ENCODE data around the gene ZNF714.
"Not testable (repeated sequence)": the region's sequence is repeated elsewhere in the genome, so short reads cannot be mapped to it uniquely, and the experiment has no call there.

The ZNF714 gene

GRCh38 chr19:21127001-21127400, 45.0 kb downstream of the ZNF714 start:
- Histone ChIP-seq H4K20me1 (no peaks in the 10 kb centered on the region), H3K36me3 (peaks cover 6 to 14% (median 10%) of the 10 kb centered on the region in 11 experiments; a peak in 21 of 22 replicates), H3K27ac (no peak overlapping the region), H3K4me3 (no peak overlapping the region), H3K4me2 (no peak overlapping the region), H3K4me1 (no peaks in the 10 kb centered on the region), H3K9me3 (replicated peaks in 1 of 11) (peaks cover 11 to 35% (median 26%) of the 10 kb centered on the region in 11 experiments; a peak in 20 of 22 replicates), H3K27me3 (no peaks in the 10 kb centered on the region), H3K9ac (no peak overlapping the region)
- TF ChIP-seq Cebpa-rat (IDR thresholded peaks at IDR 0.05): no peak

- no peak for TF ChIP-seq Cebpa-rat (IDR thresholded peaks at IDR 0.05)
- no peaks in the 10 kb centered on the region for H4K20me1 ChIP-seq
- H3K4me3 ChIP-seq: no peak overlapping the region
- H3K27me3 ChIP-seq: no peaks in the 10 kb centered on the region
- H3K27ac ChIP-seq: no peak overlapping the region
- H3K36me3 ChIP-seq: peaks cover 0 to 5% (median 1%) of the 10 kb centered on the region in 11 experiments; a peak in 12 of 22 replicates
- H3K4me1 ChIP-seq: no peaks in the 10 kb centered on the region
- H3K9me3 ChIP-seq (replicated peaks in 1 of 11): peaks cover 7 to 28% (median 18%) of the 10 kb centered on the region in 11 experiments; a peak in 19 of 22 replicates
- H3K9ac ChIP-seq: no peak overlapping the region
- H3K4me2 ChIP-seq: no peak overlapping the region
Observed at GRCh38 chr19:21127898-21128297, 45.9 kb downstream of the ZNF714 start.

- Histone ChIP-seq H3K27ac (no peak overlapping the region), H3K9me3 (replicated peaks in 1 of 11) (peaks cover 5 to 26% (median 17%) of the 10 kb centered on the region in 11 experiments; a peak in 17 of 22 replicates), H3K27me3 (no peaks in the 10 kb centered on the region), H3K9ac (no peak overlapping the region), H3K4me1 (no peaks in the 10 kb centered on the region), H3K36me3 (no peaks in the 10 kb centered on the region; a peak in 1 of 22 replicates), H3K4me3 (no peak overlapping the region), H4K20me1 (no peaks in the 10 kb centered on the region), H3K4me2 (no peak overlapping the region)
- TF ChIP-seq Cebpa-rat (IDR thresholded peaks at IDR 0.05): no peak
Observed at GRCh38 chr19:21128901-21129698, 47.1 kb downstream of the ZNF714 start.

- Histone ChIP-seq H3K4me2 (no peak overlapping the region), H3K4me1 (no peaks in the 10 kb centered on the region), H3K4me3 (no peak overlapping the region), H3K27ac (no peak overlapping the region), H3K36me3 (no peaks in the 10 kb centered on the region), H3K9me3 (replicated peaks in 1 of 11) (peaks cover 2 to 26% (median 17%) of the 10 kb centered on the region in 11 experiments; a peak in 16 of 22 replicates), H3K27me3 (no peaks in the 10 kb centered on the region), H3K9ac (no peak overlapping the region), H4K20me1 (no peaks in the 10 kb centered on the region)
- TF ChIP-seq Cebpa-rat (IDR thresholded peaks at IDR 0.05): no peak
Observed at GRCh38 chr19:21130097-21130775, 48.2 kb downstream of the ZNF714 start.

GRCh38 chr19:21133633-21134032, 51.6 kb downstream of the ZNF714 start:
- Histone ChIP-seq H3K4me3 (no peak overlapping the region), H3K9me3 (replicated peaks in 1 of 11) (peaks cover 0 to 31% (median 16%) of the 10 kb centered on the region in 11 experiments; a peak in 15 of 22 replicates), H3K4me2 (no peak overlapping the region), H3K36me3 (no peaks in the 10 kb centered on the region), H3K27me3 (no peaks in the 10 kb centered on the region), H4K20me1 (no peaks in the 10 kb centered on the region), H3K9ac (no peak overlapping the region), H3K27ac (no peak overlapping the region), H3K4me1 (no peaks in the 10 kb centered on the region)
- TF ChIP-seq Cebpa-rat (IDR thresholded peaks at IDR 0.05): no peak

- Histone ChIP-seq H3K36me3 (no peaks in the 10 kb centered on the region), H3K9ac (no peak overlapping the region), H3K27ac (no peak overlapping the region), H3K27me3 (no peaks in the 10 kb centered on the region), H3K9me3 (replicated peaks in 1 of 11) (peaks cover 0 to 27% (median 15%) of the 10 kb centered on the region in 11 experiments; a peak in 15 of 22 replicates), H3K4me1 (no peaks in the 10 kb centered on the region), H3K4me2 (no peak overlapping the region), H3K4me3 (no peak overlapping the region), H4K20me1 (no peaks in the 10 kb centered on the region)
- no peak for TF ChIP-seq Cebpa-rat (IDR thresholded peaks at IDR 0.05)
Observed at GRCh38 chr19:21134934-21135366, 52.9 kb downstream of the ZNF714 start.

GRCh38 chr19:21135433-21135832, 53.4 kb downstream of the ZNF714 start:
- Histone ChIP-seq H3K9ac (no peak overlapping the region), H3K27ac (no peak overlapping the region), H3K4me2 (no peak overlapping the region), H3K9me3 (replicated peaks in 1 of 11) (peaks cover 0 to 22% (median 10%) of the 10 kb centered on the region in 11 experiments; a peak in 14 of 22 replicates), H3K27me3 (no peaks in the 10 kb centered on the region), H3K4me3 (no peak overlapping the region), H4K20me1 (no peaks in the 10 kb centered on the region), H3K4me1 (no peaks in the 10 kb centered on the region), H3K36me3 (no peaks in the 10 kb centered on the region)
- TF ChIP-seq Cebpa-rat (IDR thresholded peaks at IDR 0.05): no peak

GRCh38 chr19:21138130-21138529, 56.1 kb downstream of the ZNF714 start:
- H3K36me3 ChIP-seq: peaks cover 0 to 2% (median under 1%) of the 10 kb centered on the region in 11 experiments; a peak in 15 of 22 replicates
- H3K4me3 ChIP-seq: no peak overlapping the region
- peaks cover 0 to 17% (median 6%) of the 10 kb centered on the region in 11 experiments; a peak in 15 of 22 replicates for H3K9me3 ChIP-seq (replicated peaks in 1 of 11)
- H3K4me1 ChIP-seq: peaks cover 0 to 12% (median 5%) of the 10 kb centered on the region in 10 experiments; a peak in 12 of 20 replicates
- TF ChIP-seq Cebpa-rat (IDR thresholded peaks at IDR 0.05): no peak
- peaks cover 0 to 5% (median 0%) of the 10 kb centered on the region in 11 experiments; a peak in 1 of 22 replicates for H4K20me1 ChIP-seq
- no peak overlapping the region for H3K27ac ChIP-seq
- H3K9ac ChIP-seq: no peak overlapping the region
- no peak overlapping the region for H3K4me2 ChIP-seq
- H3K27me3 ChIP-seq: no peaks in the 10 kb centered on the region

- H3K9ac ChIP-seq, H4K20me1 ChIP-seq, H3K4me3 ChIP-seq, H3K27ac ChIP-seq, H3K27me3 ChIP-seq: not testable (repeated sequence)
- Histone ChIP-seq H3K9me3 (replicated peaks in 1 of 11) (peaks cover 27 to 35% (median 30%) of the 10 kb centered on the region in 11 experiments), H3K36me3 (peaks cover 28 to 31% (median 29%) of the 10 kb centered on the region in 11 experiments), H3K4me2 (0 out of 22 replicates have a peak overlapping the region, but pooled peaks of 2 of the 11 experiments have one; percentile 0 to 10), H3K4me1 (peaks cover 0 to 15% (median 10%) of the 10 kb centered on the region in 10 experiments; a peak in 12 of 20 replicates)
Observed at GRCh38 chr19:21141006-21141405, 59.0 kb downstream of the ZNF714 start.

Data from BLaER1 treated with 17β-estradiol and CSF1 and Interleukin-3, amounts not matched to agents 10 nM and 100 nM (cell line).